Heart left ventricle (tissue), 13 donors: Measurements from ENCODE around the gene LRMDA.

Experiments used
- CTCF ChIP-seq, 12 donors: fragments of 200-600 bp; sonication (generic) in 4 of 12; IDR thresholded peaks; one replicate each; pipeline versions ENCODE4 v1.5.0 to v1.8.0; 2018 to 2022; ENCODE audit warnings: antibody characterized with exemption in 12 of 12, mild to moderate bottlenecking in 5 of 12
- POLR2A ChIP-seq, 2 donors: fragments of 450-650 bp; IDR thresholded peaks; one replicate each; pipeline ENCODE4 v1.6.1; 2017; ENCODE audit warnings: antibody characterized with exemption in 2 of 2, mild to moderate bottlenecking in 2 of 2, moderate library complexity in 2 of 2
- donor health status: ischemic (EF 13 %, LVEDD 7.1; RV severe dilation, severe dysfunction).
- donor health status: DM: no; HTN: yes; CAD: no.
- donor health status: DM: no; HTN: no; CAD: no.
- donor health status: ischemic (EF 25% LVEDD 6.9; RV normal size, moderate dysfunction).
- donor health status: ischemic (EF 25% LVEDD 5.7; RV mildly dilated, moderate dysfunction).
- donor health status: ischemic (EF 35%, LVEDD 5.7; RV mildly dilated, moderate dysfunction).
- donor health status: nonischemic (EF 11% LVEDD 7.7; RV severe dilation, severe dysfunction).
- donor health status: DM: yes; HTN: yes; CAD: no.
- donor health status: PGD.
- donor health status: ischemic (EF 29% LVEDD 5.4; RV normal size, mild dysfunction).
- donor health status: nonischemic (EF 23%, LVEDD 6.1; RV moderate dilation, normal function).

GRCh38 chr10:76034353-76035205, 603.2 kb downstream of the LRMDA start:
- TF ChIP-seq CTCF (IDR thresholded peaks at IDR 0.05) (no peak), POLR2A (IDR thresholded peaks at IDR 0.05) (no peak)
